Measurements from ENCODE around the gene ETV3. TPM values are rescaled to one million over a fixed set of nuclear protein-coding genes. Genes with fewer than 3 reads are reported as not detected.

The ETV3 gene
- total RNA-seq: 12.8 and 14.1 TPM in 2 replicates

GRCh38 chr1:157138220-157139051 lies at the start of gene ETV3:
ETV3 (minus strand) TSS chr1:157138395; CDS start chr1:157136352, 2,043 bp downstream.

GRCh38 chr1:157099633-157100009 lies 38.6 kb downstream of the ETV3 start, which contains the start of gene ETV3L:
ETV3L (minus strand) TSS chr1:157099808; CDS start chr1:157099523, 285 bp downstream.

Other genes starting within 250 kb of the ETV3 start
- 1.4 and 1.5 TPM in 2 replicates for gene PEAR1, start 244.7 kb downstream of the ETV3 start, total RNA-seq
- gene LRRC71, start 217.8 kb downstream of the ETV3 start, total RNA-seq: not detected in 2 replicates
- gene ARHGEF11, start 92.7 kb downstream of the ETV3 start, total RNA-seq: 12.3 and 16.4 TPM in 2 replicates
- gene ETV3L, start 38.6 kb downstream of the ETV3 start, total RNA-seq: not detected in 2 replicates